GM13976 (cell line): ENCODE measurements around the gene ARAP1.
A peak's percentile ranks its signal among the peaks of the same experiment; 100 is the strongest.

Experiments
- DNase-seq: peaks from one replicate; pipeline ENCODE4 v3.0.0; 2012; ENCODE audit warnings: low spot score
- in situ Hi-C: fragments of 300-500 bp; cut with MboI; formaldehyde crosslinking; loops from one replicate; pipeline ENCODE4 v1.12.0; 2022; ENCODE audit warnings: low sequenced_read_pairs, mixed read lengths, inconsistent platforms; ENCODE audit not compliant: unreplicated experiment
- TF ChIP-seq, protein P1 (sequence below): IDR thresholded peaks from 2 replicates; pipeline ENCODE4 v1.5.1; 2012; ENCODE audit warnings: borderline replicate concordance, mild to moderate bottlenecking; ENCODE audit not compliant: insufficient read depth; ENCODE audit errors: extremely low read depth, missing control alignments, control extremely low read depth

The ARAP1 gene

GRCh38 chr11:72763823-72764222 lies 11.6 kb upstream of the ARAP1 start:
- in situ Hi-C loops = no loop called here
- TF ChIP-seq, protein P1, sequence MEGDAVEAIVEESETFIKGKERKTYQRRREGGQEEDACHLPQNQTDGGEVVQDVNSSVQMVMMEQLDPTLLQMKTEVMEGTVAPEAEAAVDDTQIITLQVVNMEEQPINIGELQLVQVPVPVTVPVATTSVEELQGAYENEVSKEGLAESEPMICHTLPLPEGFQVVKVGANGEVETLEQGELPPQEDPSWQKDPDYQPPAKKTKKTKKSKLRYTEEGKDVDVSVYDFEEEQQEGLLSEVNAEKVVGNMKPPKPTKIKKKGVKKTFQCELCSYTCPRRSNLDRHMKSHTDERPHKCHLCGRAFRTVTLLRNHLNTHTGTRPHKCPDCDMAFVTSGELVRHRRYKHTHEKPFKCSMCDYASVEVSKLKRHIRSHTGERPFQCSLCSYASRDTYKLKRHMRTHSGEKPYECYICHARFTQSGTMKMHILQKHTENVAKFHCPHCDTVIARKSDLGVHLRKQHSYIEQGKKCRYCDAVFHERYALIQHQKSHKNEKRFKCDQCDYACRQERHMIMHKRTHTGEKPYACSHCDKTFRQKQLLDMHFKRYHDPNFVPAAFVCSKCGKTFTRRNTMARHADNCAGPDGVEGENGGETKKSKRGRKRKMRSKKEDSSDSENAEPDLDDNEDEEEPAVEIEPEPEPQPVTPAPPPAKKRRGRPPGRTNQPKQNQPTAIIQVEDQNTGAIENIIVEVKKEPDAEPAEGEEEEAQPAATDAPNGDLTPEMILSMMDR = no peak
- no peak for DNase-seq

DNA sequence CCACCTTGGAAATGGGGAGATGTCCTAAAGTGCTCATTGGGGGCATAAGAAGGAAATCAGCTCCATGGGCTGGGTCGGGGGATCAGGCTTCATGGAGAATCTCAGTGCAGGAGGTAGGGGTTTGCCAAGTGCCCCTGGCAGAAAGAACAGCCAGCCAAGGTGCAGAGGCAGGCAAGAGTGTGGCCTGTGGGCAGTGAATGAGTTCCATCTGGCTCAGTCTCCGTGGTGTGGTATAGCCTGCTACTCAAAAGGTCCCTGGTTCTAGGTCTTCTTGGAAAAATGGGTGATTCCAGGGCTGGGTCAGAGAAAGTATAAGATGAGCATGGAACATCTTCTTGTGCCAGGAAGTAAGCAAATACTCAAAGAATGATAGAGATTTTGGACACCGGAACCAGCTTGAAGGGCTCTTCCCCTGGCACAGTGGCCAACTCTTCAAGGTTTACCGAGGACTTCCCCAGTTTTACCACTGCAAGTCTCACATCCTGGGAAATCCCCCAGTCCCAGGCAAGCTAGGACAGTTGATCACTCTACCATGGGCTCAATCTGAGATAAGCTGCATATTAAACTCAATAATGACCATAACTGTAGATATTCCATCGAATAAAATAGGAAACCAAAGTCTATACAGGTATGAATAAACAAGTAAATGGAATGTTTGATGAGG lies 10.6 kb upstream of the ARAP1 start:
- peak; percentile 75 for DNase-seq
- TF ChIP-seq, protein P1 = no peak
- in situ Hi-C loops = no loop called here

GRCh38 chr11:72760539-72761405 lies 8.6 kb upstream of the ARAP1 start:
- TF ChIP-seq, protein P1 = no peak
- in situ Hi-C loops = no loop called here
- DNase-seq = no peak

GRCh38 chr11:72759468-72759985 lies 7.3 kb upstream of the ARAP1 start:
- in situ Hi-C loops = no loop called here
- no peak for DNase-seq
- TF ChIP-seq, protein P1 = no peak

DNA sequence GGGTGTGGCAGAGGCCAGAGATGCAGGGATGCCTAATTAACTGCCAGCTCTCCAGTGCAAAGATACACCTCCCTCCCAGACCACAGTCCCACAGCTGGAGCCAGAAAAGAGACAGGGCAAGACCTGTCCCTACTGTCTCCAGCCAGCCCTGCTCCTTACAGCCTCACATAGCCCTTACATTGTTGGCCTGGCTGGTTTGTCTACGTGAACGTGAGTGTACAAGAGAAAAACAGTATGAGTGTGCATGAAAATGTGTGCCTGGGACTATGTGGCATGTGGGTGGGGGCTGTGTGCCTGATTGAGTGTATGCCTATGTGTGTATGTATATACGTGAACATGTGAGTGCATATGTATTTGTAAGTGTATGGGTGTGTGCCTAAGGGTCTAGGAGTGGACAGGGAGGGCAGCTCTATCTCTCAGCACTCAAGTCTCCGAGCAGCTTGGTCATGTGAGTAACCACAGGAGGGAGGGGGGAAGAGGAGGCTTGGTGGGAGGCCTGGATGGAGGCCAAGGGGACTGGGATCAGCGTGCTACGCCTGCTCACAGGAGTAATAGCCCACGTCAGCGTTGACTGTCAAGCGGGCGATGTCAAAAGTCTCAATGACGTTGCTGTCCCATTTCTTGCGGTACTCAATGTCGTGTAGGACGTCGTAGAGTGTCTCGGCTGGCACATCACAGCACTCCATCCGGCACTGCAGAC lies 6.6 kb upstream of the ARAP1 start:
- in situ Hi-C loops = no loop called here
- DNase-seq = no peak
- TF ChIP-seq, protein P1 = no peak

DNA sequence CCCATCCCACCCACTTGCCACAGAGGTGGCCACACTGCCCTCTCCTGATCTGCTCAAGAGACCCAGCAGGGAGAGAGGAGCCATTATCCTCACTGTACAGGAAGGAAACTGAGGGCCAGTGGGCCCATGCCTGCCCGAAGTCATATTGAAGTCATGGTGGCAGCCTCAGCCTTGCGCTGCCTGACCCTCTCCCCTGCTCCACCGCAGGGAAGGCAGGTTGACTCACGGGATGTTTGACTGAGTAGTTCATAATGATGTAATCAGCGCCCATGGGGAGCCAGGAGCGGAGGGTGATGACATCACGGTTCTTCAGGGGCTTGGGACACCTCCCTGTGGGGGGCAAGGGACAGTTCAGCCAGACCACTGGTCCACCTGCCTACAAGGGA lies 6.1 kb upstream of the ARAP1 start:
- DNase-seq = no peak
- in situ Hi-C loops = no loop called here
- TF ChIP-seq, protein P1 = no peak
